Liver (tissue), 9 donors: ENCODE data around the gene TTLL13. TPM values are rescaled to one million over a fixed set of nuclear protein-coding genes. Genes with fewer than 3 reads are reported as not detected.

Experiments
- DNase-seq: peaks from one replicate; pipeline ENCODE4 v3.0.0-alpha.2; 2017; ENCODE audit warnings: low spot score
- H3K27ac ChIP-seq, 2 donors: one replicate each; pipeline ENCODE4 v1.7.0; 2013; ENCODE audit warnings: inconsistent platforms in 2 of 2, low read length in 2 of 2, control low read depth in 1 of 2, low read depth in 1 of 2, mild to moderate bottlenecking in 1 of 2
- H3K27me3 ChIP-seq, 4 donors: one replicate each; pipeline versions ENCODE4 v1.6.1 to v1.7.0; 2013; ENCODE audit warnings: low read length in 3 of 4, inconsistent platforms in 1 of 4, mild to moderate bottlenecking in 1 of 4, moderate library complexity in 1 of 4; ENCODE audit not compliant: control insufficient read depth in 4 of 4, insufficient read depth in 4 of 4
- H3K36me3 ChIP-seq, 4 donors: one replicate each; pipeline versions ENCODE4 v1.6.1 to v1.7.0; 2013; ENCODE audit warnings: low read length in 3 of 4, mild to moderate bottlenecking in 3 of 4, low read depth in 1 of 4, moderate library complexity in 1 of 4; ENCODE audit not compliant: control insufficient read depth in 4 of 4, insufficient read depth in 3 of 4
- H3K4me1 ChIP-seq, 4 donors: one replicate each; pipeline versions ENCODE4 v1.6.1 to v1.7.0; 2013; ENCODE audit warnings: low read length in 3 of 4, mild to moderate bottlenecking in 3 of 4, moderate library complexity in 1 of 4; ENCODE audit not compliant: control insufficient read depth in 4 of 4, insufficient read depth in 4 of 4
- H3K4me3 ChIP-seq, 3 donors: one replicate each; pipeline versions ENCODE4 v1.6.1 to v1.7.0; 2013; ENCODE audit warnings: low read length in 3 of 3, control low read depth in 1 of 3, low read depth in 1 of 3, mild to moderate bottlenecking in 1 of 3
- H3K9ac ChIP-seq, 2 donors: one replicate each; pipeline ENCODE4 v1.7.0; 2013; ENCODE audit warnings: low read length in 2 of 2, mild to moderate bottlenecking in 2 of 2, moderate library complexity in 2 of 2, control low read depth in 1 of 2, low read depth in 1 of 2
- H3K9me3 ChIP-seq, 4 donors: one replicate each; pipeline versions ENCODE4 v1.6.1 to v1.7.0; 2013; ENCODE audit warnings: low read length in 3 of 4; ENCODE audit not compliant: control insufficient read depth in 4 of 4
- EGR1 ChIP-seq, 2 donors: IDR thresholded peaks; 2 replicates each; pipeline ENCODE4 v1.6.1; 2016 to 2018; ENCODE audit warnings: antibody characterized with exemption in 2 of 2, low read depth in 2 of 2
- FOXA1 ChIP-seq: IDR thresholded peaks from 2 replicates; pipeline ENCODE4 v1.6.1; 2016; ENCODE audit warnings: antibody characterized with exemption
- FOXA2 ChIP-seq: IDR thresholded peaks from 2 replicates; pipeline ENCODE4 v1.6.1; 2016; ENCODE audit warnings: antibody characterized with exemption
- GABPA ChIP-seq, 2 donors: IDR thresholded peaks in 1 of 2; conservative IDR thresholded peaks in 1 of 2; 2 replicates each; pipeline ENCODE4 v1.6.1; 2016; ENCODE audit warnings: antibody characterized with exemption in 2 of 2, mild to moderate bottlenecking in 1 of 2, moderate library complexity in 1 of 2
- HNF4A ChIP-seq, 2 donors: conservative IDR thresholded peaks; 2 replicates each; pipeline ENCODE4 v1.6.1; 2016; ENCODE audit warnings: antibody characterized with exemption in 2 of 2, mild to moderate bottlenecking in 2 of 2
- HNF4G ChIP-seq: IDR thresholded peaks from 2 replicates; pipeline ENCODE4 v1.6.1; 2016; ENCODE audit warnings: antibody characterized with exemption
- JUND ChIP-seq, 2 donors: IDR thresholded peaks; 2 replicates each; pipeline ENCODE4 v1.6.1; 2016; ENCODE audit warnings: antibody characterized with exemption in 2 of 2
- NR2F2 ChIP-seq: IDR thresholded peaks from 2 replicates; pipeline ENCODE4 v1.6.1; 2016; ENCODE audit warnings: antibody characterized with exemption
- RAD21 ChIP-seq, 2 donors: IDR thresholded peaks; 2 replicates each; pipeline ENCODE4 v1.6.1; 2016; ENCODE audit warnings: antibody characterized with exemption in 2 of 2, mild to moderate bottlenecking in 2 of 2
- RXRA ChIP-seq, 2 donors: IDR thresholded peaks; 2 replicates each; pipeline ENCODE4 v1.6.1; 2017 to 2018; ENCODE audit warnings: antibody characterized with exemption in 2 of 2, mild to moderate bottlenecking in 1 of 2
- SP1 ChIP-seq: IDR thresholded peaks from 2 replicates; pipeline ENCODE4 v1.6.1; 2018; ENCODE audit warnings: antibody characterized with exemption, mild to moderate bottlenecking
- TAF1 ChIP-seq: conservative IDR thresholded peaks from 2 replicates; pipeline ENCODE4 v1.6.1; 2016; ENCODE audit warnings: antibody characterized with exemption, mild to moderate bottlenecking
- YY1 ChIP-seq: IDR thresholded peaks from 2 replicates; pipeline ENCODE4 v1.6.1; 2016; ENCODE audit warnings: antibody characterized with exemption, mild to moderate bottlenecking
- WGBS: extraction: QIAGEN DNeasy Blood & Tissue Kit; methylation state at CpG from one replicate; pipeline ENCODE4 v1.1.7; 2013; 5-methylcytosine and 5-hydroxymethylcytosine counted together
- polyA plus RNA-seq, 2 donors: library from polyadenylated mRNA; stranded (reverse) in 1 of 2; unstranded in 1 of 2; fragments of 200-250 nt in 1 of 2; fragments of >200 nt in 1 of 2; fragmentation: Nextera tagmentation in 1 of 2; extraction: Ambion mirVana in 1 of 2; gene quantifications; one replicate each; pipeline versions ENCODE4 v1.2.1 to v1.2.3, GENCODE V29; 2013 to 2015
- total RNA-seq, 2 donors: library from RNA; depleted of rRNA; stranded (reverse); fragments of >200 nt; gene quantifications; one replicate each; pipeline ENCODE4 v1.2.3, GENCODE V29; 2014
- TF ChIP-seq, protein P1 (sequence below): IDR thresholded peaks from 2 replicates; pipeline ENCODE4 v1.6.1; 2016; ENCODE audit warnings: antibody characterized with exemption, mild to moderate bottlenecking
- TF ChIP-seq, protein P2 (sequence below): fragments of 150-350 bp; IDR thresholded peaks from 2 replicates; pipeline ENCODE4 v1.5.1; 2017; ENCODE audit warnings: improper control_type of control experiment, low read depth, low read length; ENCODE audit not compliant: missing input control
- TF ChIP-seq, protein P3 (sequence below): IDR thresholded peaks from 2 replicates; pipeline ENCODE4 v1.6.1; 2016; ENCODE audit warnings: antibody characterized with exemption
- TF ChIP-seq, protein P4 (sequence below): IDR thresholded peaks from 2 replicates; pipeline ENCODE4 v1.6.1; 2016; ENCODE audit warnings: antibody characterized with exemption
- TF ChIP-seq, protein P5 (sequence below): IDR thresholded peaks from 2 replicates; pipeline ENCODE4 v1.6.1; 2016; ENCODE audit warnings: antibody characterized with exemption
- donor health status: healthy.
- donor health status: healthy.
- donor health status: healthy.
- donor health status: healthy.
- donor health status: healthy.

TTLL13 gene
- total and polyA plus RNA-seq, 4 donors = 0.08 to 0.17 TPM; not detected in 2

DNA sequence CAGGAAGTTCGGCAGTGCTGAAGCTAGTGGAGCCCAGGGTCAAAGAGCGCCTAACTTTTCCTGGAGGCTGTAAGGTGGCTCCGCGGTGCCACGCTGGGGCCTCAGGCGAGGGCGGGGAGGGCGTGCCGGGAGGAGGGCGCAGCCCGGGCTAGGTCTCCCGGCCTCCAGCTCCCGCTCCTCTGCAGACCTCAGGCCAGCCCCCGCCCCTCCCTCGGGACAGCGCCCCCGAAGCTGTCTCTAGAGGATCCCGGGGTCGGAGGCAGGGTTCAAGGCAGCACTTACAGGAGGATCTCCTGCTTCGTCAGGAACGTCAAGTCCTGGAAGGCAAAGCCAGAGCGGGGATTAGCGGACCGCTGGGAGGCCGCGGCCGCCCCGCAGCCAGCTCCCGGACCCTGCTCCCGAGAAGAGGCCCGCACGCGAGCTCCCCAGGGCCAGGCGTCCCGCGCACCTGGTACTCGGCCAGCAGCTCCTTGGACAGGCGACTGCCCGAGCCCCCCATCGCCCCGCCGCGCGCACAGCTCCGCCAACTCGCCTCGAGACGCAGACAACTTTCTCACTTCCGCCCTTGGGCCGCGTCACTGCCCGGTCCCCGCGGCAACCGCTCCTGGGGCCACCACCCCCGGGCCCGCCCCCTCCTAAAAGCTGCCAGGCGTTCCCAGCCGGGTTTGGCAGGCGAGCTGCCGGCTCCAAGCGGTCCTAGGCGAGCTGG, 15.8 kb upstream of the TTLL13 start, which contains the start of gene CIB1:
CIB1 (minus strand) TSS at position 555 of the 709 bp plus-strand sequence; CDS start at position 499, 56 bp downstream.
- Histone ChIP-seq H3K4me1 (peaks cover 13 to 47% (median 35%) of the 10 kb centered on the region in 4 donors), H3K27ac (peak within 1 kb of the TSS; percentile 96 to 97), H3K4me3 (peak within 1 kb of the TSS; percentile 62 to 89 (median 86)), H3K9ac (peak within 1 kb of the TSS; percentile 83 to 90), H3K27me3 (no peaks in the 10 kb centered on the region), H3K9me3 (no peaks in the 10 kb centered on the region), H3K36me3 (peaks cover 9 to 17% (median 14%) of the 10 kb centered on the region in 4 donors)
- TF ChIP-seq RAD21 (IDR thresholded peaks at IDR 0.05) = peak in 1 of 2 donors; percentile 20
- no peak for TF ChIP-seq TAF1
- TF ChIP-seq, protein P1, sequence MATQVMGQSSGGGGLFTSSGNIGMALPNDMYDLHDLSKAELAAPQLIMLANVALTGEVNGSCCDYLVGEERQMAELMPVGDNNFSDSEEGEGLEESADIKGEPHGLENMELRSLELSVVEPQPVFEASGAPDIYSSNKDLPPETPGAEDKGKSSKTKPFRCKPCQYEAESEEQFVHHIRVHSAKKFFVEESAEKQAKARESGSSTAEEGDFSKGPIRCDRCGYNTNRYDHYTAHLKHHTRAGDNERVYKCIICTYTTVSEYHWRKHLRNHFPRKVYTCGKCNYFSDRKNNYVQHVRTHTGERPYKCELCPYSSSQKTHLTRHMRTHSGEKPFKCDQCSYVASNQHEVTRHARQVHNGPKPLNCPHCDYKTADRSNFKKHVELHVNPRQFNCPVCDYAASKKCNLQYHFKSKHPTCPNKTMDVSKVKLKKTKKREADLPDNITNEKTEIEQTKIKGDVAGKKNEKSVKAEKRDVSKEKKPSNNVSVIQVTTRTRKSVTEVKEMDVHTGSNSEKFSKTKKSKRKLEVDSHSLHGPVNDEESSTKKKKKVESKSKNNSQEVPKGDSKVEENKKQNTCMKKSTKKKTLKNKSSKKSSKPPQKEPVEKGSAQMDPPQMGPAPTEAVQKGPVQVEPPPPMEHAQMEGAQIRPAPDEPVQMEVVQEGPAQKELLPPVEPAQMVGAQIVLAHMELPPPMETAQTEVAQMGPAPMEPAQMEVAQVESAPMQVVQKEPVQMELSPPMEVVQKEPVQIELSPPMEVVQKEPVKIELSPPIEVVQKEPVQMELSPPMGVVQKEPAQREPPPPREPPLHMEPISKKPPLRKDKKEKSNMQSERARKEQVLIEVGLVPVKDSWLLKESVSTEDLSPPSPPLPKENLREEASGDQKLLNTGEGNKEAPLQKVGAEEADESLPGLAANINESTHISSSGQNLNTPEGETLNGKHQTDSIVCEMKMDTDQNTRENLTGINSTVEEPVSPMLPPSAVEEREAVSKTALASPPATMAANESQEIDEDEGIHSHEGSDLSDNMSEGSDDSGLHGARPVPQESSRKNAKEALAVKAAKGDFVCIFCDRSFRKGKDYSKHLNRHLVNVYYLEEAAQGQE = peak; percentile 51
- TF ChIP-seq, protein P2, sequence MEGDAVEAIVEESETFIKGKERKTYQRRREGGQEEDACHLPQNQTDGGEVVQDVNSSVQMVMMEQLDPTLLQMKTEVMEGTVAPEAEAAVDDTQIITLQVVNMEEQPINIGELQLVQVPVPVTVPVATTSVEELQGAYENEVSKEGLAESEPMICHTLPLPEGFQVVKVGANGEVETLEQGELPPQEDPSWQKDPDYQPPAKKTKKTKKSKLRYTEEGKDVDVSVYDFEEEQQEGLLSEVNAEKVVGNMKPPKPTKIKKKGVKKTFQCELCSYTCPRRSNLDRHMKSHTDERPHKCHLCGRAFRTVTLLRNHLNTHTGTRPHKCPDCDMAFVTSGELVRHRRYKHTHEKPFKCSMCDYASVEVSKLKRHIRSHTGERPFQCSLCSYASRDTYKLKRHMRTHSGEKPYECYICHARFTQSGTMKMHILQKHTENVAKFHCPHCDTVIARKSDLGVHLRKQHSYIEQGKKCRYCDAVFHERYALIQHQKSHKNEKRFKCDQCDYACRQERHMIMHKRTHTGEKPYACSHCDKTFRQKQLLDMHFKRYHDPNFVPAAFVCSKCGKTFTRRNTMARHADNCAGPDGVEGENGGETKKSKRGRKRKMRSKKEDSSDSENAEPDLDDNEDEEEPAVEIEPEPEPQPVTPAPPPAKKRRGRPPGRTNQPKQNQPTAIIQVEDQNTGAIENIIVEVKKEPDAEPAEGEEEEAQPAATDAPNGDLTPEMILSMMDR = no peak
- no peak for TF ChIP-seq GABPA (IDR thresholded peaks at IDR 0.05 in 1 of 2, conservative IDR thresholded peaks at IDR 0.05 in 1 of 2)
- TF ChIP-seq FOXA1 = peak; percentile 11
- TF ChIP-seq HNF4A (conservative IDR thresholded peaks at IDR 0.05) = peak; percentile 78 to 88
- TF ChIP-seq, protein P3, sequence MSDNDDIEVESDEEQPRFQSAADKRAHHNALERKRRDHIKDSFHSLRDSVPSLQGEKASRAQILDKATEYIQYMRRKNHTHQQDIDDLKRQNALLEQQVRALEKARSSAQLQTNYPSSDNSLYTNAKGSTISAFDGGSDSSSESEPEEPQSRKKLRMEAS = no peak
- peak; percentile 69 for TF ChIP-seq HNF4G
- no peak for TF ChIP-seq FOXA2
- TF ChIP-seq, protein P4, sequence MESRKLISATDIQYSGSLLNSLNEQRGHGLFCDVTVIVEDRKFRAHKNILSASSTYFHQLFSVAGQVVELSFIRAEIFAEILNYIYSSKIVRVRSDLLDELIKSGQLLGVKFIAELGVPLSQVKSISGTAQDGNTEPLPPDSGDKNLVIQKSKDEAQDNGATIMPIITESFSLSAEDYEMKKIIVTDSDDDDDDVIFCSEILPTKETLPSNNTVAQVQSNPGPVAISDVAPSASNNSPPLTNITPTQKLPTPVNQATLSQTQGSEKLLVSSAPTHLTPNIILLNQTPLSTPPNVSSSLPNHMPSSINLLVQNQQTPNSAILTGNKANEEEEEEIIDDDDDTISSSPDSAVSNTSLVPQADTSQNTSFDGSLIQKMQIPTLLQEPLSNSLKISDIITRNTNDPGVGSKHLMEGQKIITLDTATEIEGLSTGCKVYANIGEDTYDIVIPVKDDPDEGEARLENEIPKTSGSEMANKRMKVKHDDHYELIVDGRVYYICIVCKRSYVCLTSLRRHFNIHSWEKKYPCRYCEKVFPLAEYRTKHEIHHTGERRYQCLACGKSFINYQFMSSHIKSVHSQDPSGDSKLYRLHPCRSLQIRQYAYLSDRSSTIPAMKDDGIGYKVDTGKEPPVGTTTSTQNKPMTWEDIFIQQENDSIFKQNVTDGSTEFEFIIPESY = no peak
- peak; percentile 75 for TF ChIP-seq NR2F2
- TF ChIP-seq SP1 = peak; percentile 72
- TF ChIP-seq YY1 = no peak
- no peak for TF ChIP-seq JUND (IDR thresholded peaks at IDR 0.05)
- TF ChIP-seq, protein P5, sequence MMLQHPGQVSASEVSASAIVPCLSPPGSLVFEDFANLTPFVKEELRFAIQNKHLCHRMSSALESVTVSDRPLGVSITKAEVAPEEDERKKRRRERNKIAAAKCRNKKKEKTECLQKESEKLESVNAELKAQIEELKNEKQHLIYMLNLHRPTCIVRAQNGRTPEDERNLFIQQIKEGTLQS = no peak
- TF ChIP-seq EGR1 (IDR thresholded peaks at IDR 0.05; ENCODE audit: low read depth in 2 of 2) = peak in 1 of 2 donors; percentile 73
- TF ChIP-seq RXRA (IDR thresholded peaks at IDR 0.05) = peak; percentile 63 to 72
- WGBS = under 1% methylated on average over 63 of the region's 63 CpGs
- DNase-seq = peak; percentile 75
